Liver (tissue), 9 donors: ENCODE measurements around the gene BAZ2B. TPM values are rescaled to one million over a fixed set of nuclear protein-coding genes. Genes with fewer than 3 reads are reported as not detected.

Source experiments
- DNase-seq: peaks from one replicate; pipeline ENCODE4 v3.0.0-alpha.2; 2017; ENCODE audit warnings: low spot score
- H3K27ac ChIP-seq, 2 donors: one replicate each; pipeline ENCODE4 v1.7.0; 2013; ENCODE audit warnings: inconsistent platforms in 2 of 2, low read length in 2 of 2, control low read depth in 1 of 2, low read depth in 1 of 2, mild to moderate bottlenecking in 1 of 2
- H3K27me3 ChIP-seq, 4 donors: one replicate each; pipeline versions ENCODE4 v1.6.1 to v1.7.0; 2013; ENCODE audit warnings: low read length in 3 of 4, inconsistent platforms in 1 of 4, mild to moderate bottlenecking in 1 of 4, moderate library complexity in 1 of 4; ENCODE audit not compliant: control insufficient read depth in 4 of 4, insufficient read depth in 4 of 4
- H3K36me3 ChIP-seq, 4 donors: one replicate each; pipeline versions ENCODE4 v1.6.1 to v1.7.0; 2013; ENCODE audit warnings: low read length in 3 of 4, mild to moderate bottlenecking in 3 of 4, low read depth in 1 of 4, moderate library complexity in 1 of 4; ENCODE audit not compliant: control insufficient read depth in 4 of 4, insufficient read depth in 3 of 4
- H3K4me1 ChIP-seq, 4 donors: one replicate each; pipeline versions ENCODE4 v1.6.1 to v1.7.0; 2013; ENCODE audit warnings: low read length in 3 of 4, mild to moderate bottlenecking in 3 of 4, moderate library complexity in 1 of 4; ENCODE audit not compliant: control insufficient read depth in 4 of 4, insufficient read depth in 4 of 4
- H3K4me3 ChIP-seq, 3 donors: one replicate each; pipeline versions ENCODE4 v1.6.1 to v1.7.0; 2013; ENCODE audit warnings: low read length in 3 of 3, control low read depth in 1 of 3, low read depth in 1 of 3, mild to moderate bottlenecking in 1 of 3
- H3K9ac ChIP-seq, 2 donors: one replicate each; pipeline ENCODE4 v1.7.0; 2013; ENCODE audit warnings: low read length in 2 of 2, mild to moderate bottlenecking in 2 of 2, moderate library complexity in 2 of 2, control low read depth in 1 of 2, low read depth in 1 of 2
- H3K9me3 ChIP-seq, 4 donors: one replicate each; pipeline versions ENCODE4 v1.6.1 to v1.7.0; 2013; ENCODE audit warnings: low read length in 3 of 4; ENCODE audit not compliant: control insufficient read depth in 4 of 4
- EGR1 ChIP-seq, 2 donors: IDR thresholded peaks; 2 replicates each; pipeline ENCODE4 v1.6.1; 2016 to 2018; ENCODE audit warnings: antibody characterized with exemption in 2 of 2, low read depth in 2 of 2
- FOXA2 ChIP-seq: IDR thresholded peaks from 2 replicates; pipeline ENCODE4 v1.6.1; 2016; ENCODE audit warnings: antibody characterized with exemption
- GABPA ChIP-seq, 2 donors: IDR thresholded peaks in 1 of 2; conservative IDR thresholded peaks in 1 of 2; 2 replicates each; pipeline ENCODE4 v1.6.1; 2016; ENCODE audit warnings: antibody characterized with exemption in 2 of 2, mild to moderate bottlenecking in 1 of 2, moderate library complexity in 1 of 2
- HNF4A ChIP-seq, 2 donors: conservative IDR thresholded peaks; 2 replicates each; pipeline ENCODE4 v1.6.1; 2016; ENCODE audit warnings: antibody characterized with exemption in 2 of 2, mild to moderate bottlenecking in 2 of 2
- HNF4G ChIP-seq: IDR thresholded peaks from 2 replicates; pipeline ENCODE4 v1.6.1; 2016; ENCODE audit warnings: antibody characterized with exemption
- JUND ChIP-seq, 2 donors: IDR thresholded peaks; 2 replicates each; pipeline ENCODE4 v1.6.1; 2016; ENCODE audit warnings: antibody characterized with exemption in 2 of 2
- NR2F2 ChIP-seq: IDR thresholded peaks from 2 replicates; pipeline ENCODE4 v1.6.1; 2016; ENCODE audit warnings: antibody characterized with exemption
- RAD21 ChIP-seq, 2 donors: IDR thresholded peaks; 2 replicates each; pipeline ENCODE4 v1.6.1; 2016; ENCODE audit warnings: antibody characterized with exemption in 2 of 2, mild to moderate bottlenecking in 2 of 2
- RXRA ChIP-seq, 2 donors: IDR thresholded peaks; 2 replicates each; pipeline ENCODE4 v1.6.1; 2017 to 2018; ENCODE audit warnings: antibody characterized with exemption in 2 of 2, mild to moderate bottlenecking in 1 of 2
- TAF1 ChIP-seq: conservative IDR thresholded peaks from 2 replicates; pipeline ENCODE4 v1.6.1; 2016; ENCODE audit warnings: antibody characterized with exemption, mild to moderate bottlenecking
- YY1 ChIP-seq: IDR thresholded peaks from 2 replicates; pipeline ENCODE4 v1.6.1; 2016; ENCODE audit warnings: antibody characterized with exemption, mild to moderate bottlenecking
- WGBS: extraction: QIAGEN DNeasy Blood & Tissue Kit; methylation state at CpG from one replicate; pipeline ENCODE4 v1.1.7; 2013; 5-methylcytosine and 5-hydroxymethylcytosine counted together
- polyA plus RNA-seq, 2 donors: library from polyadenylated mRNA; stranded (reverse) in 1 of 2; unstranded in 1 of 2; fragments of 200-250 nt in 1 of 2; fragments of >200 nt in 1 of 2; fragmentation: Nextera tagmentation in 1 of 2; extraction: Ambion mirVana in 1 of 2; gene quantifications; one replicate each; pipeline versions ENCODE4 v1.2.1 to v1.2.3, GENCODE V29; 2013 to 2015
- total RNA-seq, 2 donors: library from RNA; depleted of rRNA; stranded (reverse); fragments of >200 nt; gene quantifications; one replicate each; pipeline ENCODE4 v1.2.3, GENCODE V29; 2014
- TF ChIP-seq, protein P1 (sequence below): IDR thresholded peaks from 2 replicates; pipeline ENCODE4 v1.6.1; 2016; ENCODE audit warnings: antibody characterized with exemption
- TF ChIP-seq, protein P2 (sequence below): IDR thresholded peaks from 2 replicates; pipeline ENCODE4 v1.6.1; 2016; ENCODE audit warnings: antibody characterized with exemption, mild to moderate bottlenecking
- TF ChIP-seq, protein P3 (sequence below): fragments of 150-350 bp; IDR thresholded peaks from 2 replicates; pipeline ENCODE4 v1.5.1; 2017; ENCODE audit warnings: improper control_type of control experiment, low read depth, low read length; ENCODE audit not compliant: missing input control
- TF ChIP-seq, protein P4 (sequence below): IDR thresholded peaks from 2 replicates; pipeline ENCODE4 v1.6.1; 2016; ENCODE audit warnings: antibody characterized with exemption
- donor health status: healthy.
- donor health status: healthy.
- donor health status: healthy.
- donor health status: healthy.
- donor health status: healthy.

The BAZ2B gene
- total and polyA plus RNA-seq, 4 donors, result 6.7 to 61.0 (median 24.9) TPM

DNA sequence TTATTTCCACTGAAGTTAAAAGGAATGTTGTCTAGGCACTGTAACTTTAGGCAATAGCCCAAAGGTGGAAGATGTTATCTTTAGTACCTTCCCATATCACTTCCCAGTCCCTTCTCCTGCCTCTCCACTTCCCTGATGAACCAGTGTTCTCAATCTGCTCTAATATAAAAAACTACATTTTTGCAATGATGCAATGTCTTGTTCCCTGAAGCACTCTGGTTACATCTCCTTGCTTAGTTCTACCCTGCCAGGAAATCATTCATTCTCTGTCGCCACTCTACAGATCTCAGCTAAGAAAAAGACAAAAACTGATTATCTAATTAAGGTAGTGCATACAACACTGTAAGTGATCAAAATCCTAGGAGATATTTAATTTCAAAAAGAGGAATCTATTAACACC, 71.3 kb downstream of the BAZ2B start:
- TF ChIP-seq HNF4G (no peak), RAD21 (IDR thresholded peaks at IDR 0.05) (no peak), HNF4A (conservative IDR thresholded peaks at IDR 0.05) (no peak), FOXA2 (no peak), JUND (IDR thresholded peaks at IDR 0.05) (no peak), NR2F2 (no peak), TAF1 (no peak), EGR1 (IDR thresholded peaks at IDR 0.05; ENCODE audit: low read depth in 2 of 2) (no peak), GABPA (IDR thresholded peaks at IDR 0.05 in 1 of 2, conservative IDR thresholded peaks at IDR 0.05 in 1 of 2) (no peak), RXRA (IDR thresholded peaks at IDR 0.05) (no peak)
- TF ChIP-seq, protein P1, sequence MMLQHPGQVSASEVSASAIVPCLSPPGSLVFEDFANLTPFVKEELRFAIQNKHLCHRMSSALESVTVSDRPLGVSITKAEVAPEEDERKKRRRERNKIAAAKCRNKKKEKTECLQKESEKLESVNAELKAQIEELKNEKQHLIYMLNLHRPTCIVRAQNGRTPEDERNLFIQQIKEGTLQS, result no peak
- TF ChIP-seq, protein P2, sequence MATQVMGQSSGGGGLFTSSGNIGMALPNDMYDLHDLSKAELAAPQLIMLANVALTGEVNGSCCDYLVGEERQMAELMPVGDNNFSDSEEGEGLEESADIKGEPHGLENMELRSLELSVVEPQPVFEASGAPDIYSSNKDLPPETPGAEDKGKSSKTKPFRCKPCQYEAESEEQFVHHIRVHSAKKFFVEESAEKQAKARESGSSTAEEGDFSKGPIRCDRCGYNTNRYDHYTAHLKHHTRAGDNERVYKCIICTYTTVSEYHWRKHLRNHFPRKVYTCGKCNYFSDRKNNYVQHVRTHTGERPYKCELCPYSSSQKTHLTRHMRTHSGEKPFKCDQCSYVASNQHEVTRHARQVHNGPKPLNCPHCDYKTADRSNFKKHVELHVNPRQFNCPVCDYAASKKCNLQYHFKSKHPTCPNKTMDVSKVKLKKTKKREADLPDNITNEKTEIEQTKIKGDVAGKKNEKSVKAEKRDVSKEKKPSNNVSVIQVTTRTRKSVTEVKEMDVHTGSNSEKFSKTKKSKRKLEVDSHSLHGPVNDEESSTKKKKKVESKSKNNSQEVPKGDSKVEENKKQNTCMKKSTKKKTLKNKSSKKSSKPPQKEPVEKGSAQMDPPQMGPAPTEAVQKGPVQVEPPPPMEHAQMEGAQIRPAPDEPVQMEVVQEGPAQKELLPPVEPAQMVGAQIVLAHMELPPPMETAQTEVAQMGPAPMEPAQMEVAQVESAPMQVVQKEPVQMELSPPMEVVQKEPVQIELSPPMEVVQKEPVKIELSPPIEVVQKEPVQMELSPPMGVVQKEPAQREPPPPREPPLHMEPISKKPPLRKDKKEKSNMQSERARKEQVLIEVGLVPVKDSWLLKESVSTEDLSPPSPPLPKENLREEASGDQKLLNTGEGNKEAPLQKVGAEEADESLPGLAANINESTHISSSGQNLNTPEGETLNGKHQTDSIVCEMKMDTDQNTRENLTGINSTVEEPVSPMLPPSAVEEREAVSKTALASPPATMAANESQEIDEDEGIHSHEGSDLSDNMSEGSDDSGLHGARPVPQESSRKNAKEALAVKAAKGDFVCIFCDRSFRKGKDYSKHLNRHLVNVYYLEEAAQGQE, result no peak
- 95% methylated on average over 1 of the region's 1 CpG for WGBS
- DNase-seq, result no peak

DNA sequence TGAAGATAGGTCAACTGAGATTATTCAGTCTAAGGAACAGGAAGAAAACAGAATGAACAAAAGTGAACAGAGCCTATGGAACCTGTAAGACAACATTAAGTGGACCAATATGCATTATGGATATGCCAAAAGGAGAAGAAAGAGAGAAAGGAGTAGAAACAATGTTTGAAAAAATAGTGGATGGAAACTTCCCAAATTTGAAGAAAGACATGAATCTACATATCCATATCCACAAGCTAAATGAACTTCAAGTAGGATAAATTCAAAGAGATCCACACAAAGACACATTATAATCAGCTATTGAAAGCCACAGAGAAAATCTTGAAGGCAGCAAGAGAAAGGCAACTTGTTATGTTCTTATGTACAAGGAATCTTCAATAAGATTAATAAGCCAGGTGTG, 74.2 kb downstream of the BAZ2B start:
- peaks cover 0 to 5% (median 2%) of the 10 kb centered on the region in 4 donors for H3K9me3 ChIP-seq
- TF ChIP-seq RXRA (IDR thresholded peaks at IDR 0.05) (no peak), YY1 (no peak), JUND (IDR thresholded peaks at IDR 0.05) (no peak), EGR1 (IDR thresholded peaks at IDR 0.05; ENCODE audit: low read depth in 2 of 2) (no peak), HNF4A (conservative IDR thresholded peaks at IDR 0.05) (no peak)
- TF ChIP-seq, protein P3, sequence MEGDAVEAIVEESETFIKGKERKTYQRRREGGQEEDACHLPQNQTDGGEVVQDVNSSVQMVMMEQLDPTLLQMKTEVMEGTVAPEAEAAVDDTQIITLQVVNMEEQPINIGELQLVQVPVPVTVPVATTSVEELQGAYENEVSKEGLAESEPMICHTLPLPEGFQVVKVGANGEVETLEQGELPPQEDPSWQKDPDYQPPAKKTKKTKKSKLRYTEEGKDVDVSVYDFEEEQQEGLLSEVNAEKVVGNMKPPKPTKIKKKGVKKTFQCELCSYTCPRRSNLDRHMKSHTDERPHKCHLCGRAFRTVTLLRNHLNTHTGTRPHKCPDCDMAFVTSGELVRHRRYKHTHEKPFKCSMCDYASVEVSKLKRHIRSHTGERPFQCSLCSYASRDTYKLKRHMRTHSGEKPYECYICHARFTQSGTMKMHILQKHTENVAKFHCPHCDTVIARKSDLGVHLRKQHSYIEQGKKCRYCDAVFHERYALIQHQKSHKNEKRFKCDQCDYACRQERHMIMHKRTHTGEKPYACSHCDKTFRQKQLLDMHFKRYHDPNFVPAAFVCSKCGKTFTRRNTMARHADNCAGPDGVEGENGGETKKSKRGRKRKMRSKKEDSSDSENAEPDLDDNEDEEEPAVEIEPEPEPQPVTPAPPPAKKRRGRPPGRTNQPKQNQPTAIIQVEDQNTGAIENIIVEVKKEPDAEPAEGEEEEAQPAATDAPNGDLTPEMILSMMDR, result no peak
- TF ChIP-seq, protein P4, sequence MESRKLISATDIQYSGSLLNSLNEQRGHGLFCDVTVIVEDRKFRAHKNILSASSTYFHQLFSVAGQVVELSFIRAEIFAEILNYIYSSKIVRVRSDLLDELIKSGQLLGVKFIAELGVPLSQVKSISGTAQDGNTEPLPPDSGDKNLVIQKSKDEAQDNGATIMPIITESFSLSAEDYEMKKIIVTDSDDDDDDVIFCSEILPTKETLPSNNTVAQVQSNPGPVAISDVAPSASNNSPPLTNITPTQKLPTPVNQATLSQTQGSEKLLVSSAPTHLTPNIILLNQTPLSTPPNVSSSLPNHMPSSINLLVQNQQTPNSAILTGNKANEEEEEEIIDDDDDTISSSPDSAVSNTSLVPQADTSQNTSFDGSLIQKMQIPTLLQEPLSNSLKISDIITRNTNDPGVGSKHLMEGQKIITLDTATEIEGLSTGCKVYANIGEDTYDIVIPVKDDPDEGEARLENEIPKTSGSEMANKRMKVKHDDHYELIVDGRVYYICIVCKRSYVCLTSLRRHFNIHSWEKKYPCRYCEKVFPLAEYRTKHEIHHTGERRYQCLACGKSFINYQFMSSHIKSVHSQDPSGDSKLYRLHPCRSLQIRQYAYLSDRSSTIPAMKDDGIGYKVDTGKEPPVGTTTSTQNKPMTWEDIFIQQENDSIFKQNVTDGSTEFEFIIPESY, result no peak
- no peak for DNase-seq
- H3K4me1 ChIP-seq, result no peaks in the 10 kb centered on the region
- H3K36me3 ChIP-seq, result peaks cover 0 to 13% (median 7%) of the 10 kb centered on the region in 4 donors
- no peak overlapping the region for H3K27ac ChIP-seq
- H3K9ac ChIP-seq, result no peak overlapping the region
- H3K4me3 ChIP-seq, result no peak overlapping the region
- H3K27me3 ChIP-seq, result no peaks in the 10 kb centered on the region

More for the DNA sequence above, 71.3 kb downstream of the BAZ2B start:
- no peaks in the 10 kb centered on the region for H3K27me3 ChIP-seq
- H3K9me3 ChIP-seq, result peaks cover 0 to 5% (median 2%) of the 10 kb centered on the region in 4 donors
- H3K9ac ChIP-seq, result no peak overlapping the region
- H3K4me3 ChIP-seq, result no peak overlapping the region
- peaks cover 0 to 11% (median 7%) of the 10 kb centered on the region in 4 donors for H3K36me3 ChIP-seq
- no peaks in the 10 kb centered on the region for H3K4me1 ChIP-seq
- H3K27ac ChIP-seq, result no peak overlapping the region
